Stimulated activated naive CD4-positive, alpha-beta T cell (primary cell): ENCODE results near the gene IFRD2.

ENCODE experiments used
- DNase-seq, 6 experiments: peaks; one replicate each; lab custom pipeline; 2025; lab: John Stamatoyannopoulos, UW

IFRD2 gene

DNA sequence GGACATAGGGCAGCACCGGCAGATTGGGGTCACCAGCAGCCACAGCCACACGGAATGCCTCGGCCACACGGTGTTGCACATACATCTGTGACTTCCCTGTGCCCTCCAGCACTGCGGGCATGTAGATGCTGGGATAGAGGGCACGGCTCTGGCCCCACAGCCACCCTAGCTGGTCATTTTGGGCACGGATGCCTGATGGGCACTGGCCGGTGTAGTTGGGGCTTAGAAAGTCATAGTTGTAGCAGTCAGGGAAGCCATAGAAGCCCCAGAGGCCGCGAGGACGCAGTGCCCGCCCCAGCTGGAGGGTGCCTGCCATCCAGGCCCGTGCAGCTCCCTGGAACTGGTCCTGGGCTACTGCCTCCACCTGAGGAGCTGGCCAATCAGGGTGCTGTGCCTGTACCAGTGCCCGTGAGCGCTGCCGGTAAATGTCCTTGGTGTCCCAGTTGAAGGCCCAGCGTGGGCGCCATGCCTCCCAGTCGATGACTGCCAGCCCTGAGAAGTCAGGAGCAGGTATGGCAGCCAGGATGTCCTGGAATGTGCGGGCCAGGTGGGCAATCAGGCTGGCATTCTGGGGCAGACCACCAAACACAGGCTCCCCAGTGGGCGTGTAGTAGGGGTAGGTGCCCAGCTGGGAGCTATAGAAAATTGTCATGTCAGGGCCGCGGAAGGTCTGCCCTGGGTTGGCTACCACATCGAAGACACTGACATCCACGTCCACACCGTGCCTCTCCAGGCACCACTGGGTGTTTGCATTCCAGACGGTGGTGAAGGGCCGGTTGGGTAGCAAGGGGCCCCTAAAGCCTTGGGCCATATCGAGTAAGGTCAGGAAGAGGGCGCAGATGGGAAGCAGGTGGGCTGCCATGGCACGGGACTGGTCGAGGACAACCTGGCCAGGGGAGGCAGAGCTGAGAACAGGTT, 10.1 kb upstream of the IFRD2 start:
- no peak for DNase-seq

DNA sequence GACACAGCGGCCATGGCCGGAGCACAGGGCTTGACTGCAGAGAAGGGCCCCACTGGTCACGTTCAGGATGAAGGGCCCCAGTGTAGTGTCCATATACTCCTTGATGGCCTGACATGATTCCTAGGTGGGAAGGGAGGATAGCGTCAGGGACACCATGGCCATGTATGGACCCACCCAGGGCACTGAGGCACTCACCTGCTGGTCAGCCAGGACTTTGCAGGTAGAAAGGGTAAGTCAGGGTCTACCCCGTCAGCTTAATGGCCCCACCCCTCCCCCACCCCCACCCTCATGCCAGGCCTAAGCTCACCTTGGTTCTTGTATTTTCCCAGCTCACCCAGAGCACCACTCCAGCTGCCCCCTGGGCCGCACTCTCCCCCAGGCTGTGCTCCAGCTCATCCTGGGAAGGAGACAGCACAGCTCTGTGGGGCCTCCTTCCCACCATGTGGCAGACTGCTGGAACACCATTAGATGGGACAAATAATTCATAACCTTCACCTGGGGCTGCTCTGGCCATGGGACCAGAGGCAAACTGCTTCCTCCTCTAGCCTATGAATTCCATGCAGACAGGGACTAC, 8.5 kb upstream of the IFRD2 start:
- DNase-seq, result no peak

DNA sequence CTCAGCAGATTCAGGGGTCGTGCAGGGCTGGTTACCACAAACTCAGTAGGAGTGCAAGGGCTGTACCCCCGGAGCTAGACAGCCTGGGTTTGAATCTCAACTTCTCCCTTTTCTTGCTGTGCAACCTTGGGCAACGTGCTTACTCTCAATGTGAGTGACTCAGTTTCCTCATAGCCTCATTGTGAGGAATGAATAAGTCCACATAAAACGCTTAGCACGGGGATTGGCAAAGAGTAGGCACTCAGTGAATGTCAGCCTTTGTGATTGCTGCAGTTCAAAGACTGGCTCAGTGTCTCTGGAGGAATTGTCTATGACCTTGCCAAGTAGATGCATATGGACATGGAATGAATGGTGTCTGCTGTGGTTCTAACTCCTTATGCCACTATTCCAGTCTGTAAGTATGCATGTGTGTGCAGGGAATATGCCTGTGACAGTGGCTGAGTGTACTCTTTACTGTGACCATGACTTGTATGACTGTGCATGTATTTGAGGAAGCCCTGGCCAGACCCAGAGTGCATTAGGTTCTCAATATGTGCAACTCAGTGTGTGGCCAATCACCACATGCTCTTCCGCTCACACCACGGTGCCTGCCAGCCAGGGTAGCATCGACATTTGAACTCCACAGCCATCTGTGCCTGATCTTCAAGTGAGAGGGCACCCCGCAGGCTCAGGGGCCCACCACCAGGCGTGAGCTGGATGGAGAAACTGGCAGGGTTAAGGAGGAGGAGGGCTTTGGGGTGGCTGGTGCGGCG, 7.9 kb upstream of the IFRD2 start:
- DNase-seq, result no peak

DNA sequence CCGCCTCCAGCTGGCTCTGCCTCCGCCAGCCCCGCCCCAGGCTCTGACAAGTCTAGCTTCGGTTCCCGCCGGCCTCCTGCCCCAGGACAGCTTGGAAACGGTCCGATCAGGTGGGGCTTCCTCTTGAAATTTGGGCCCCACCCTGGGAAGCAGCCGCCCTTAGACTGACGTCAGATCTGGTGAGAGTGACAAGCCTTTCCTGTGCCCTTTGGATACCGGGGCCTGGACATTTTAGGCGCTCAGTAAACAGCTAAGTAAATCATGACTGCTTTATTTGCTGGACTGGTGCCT, 7.4 kb upstream of the IFRD2 start:
- DNase-seq, result no peak

DNA sequence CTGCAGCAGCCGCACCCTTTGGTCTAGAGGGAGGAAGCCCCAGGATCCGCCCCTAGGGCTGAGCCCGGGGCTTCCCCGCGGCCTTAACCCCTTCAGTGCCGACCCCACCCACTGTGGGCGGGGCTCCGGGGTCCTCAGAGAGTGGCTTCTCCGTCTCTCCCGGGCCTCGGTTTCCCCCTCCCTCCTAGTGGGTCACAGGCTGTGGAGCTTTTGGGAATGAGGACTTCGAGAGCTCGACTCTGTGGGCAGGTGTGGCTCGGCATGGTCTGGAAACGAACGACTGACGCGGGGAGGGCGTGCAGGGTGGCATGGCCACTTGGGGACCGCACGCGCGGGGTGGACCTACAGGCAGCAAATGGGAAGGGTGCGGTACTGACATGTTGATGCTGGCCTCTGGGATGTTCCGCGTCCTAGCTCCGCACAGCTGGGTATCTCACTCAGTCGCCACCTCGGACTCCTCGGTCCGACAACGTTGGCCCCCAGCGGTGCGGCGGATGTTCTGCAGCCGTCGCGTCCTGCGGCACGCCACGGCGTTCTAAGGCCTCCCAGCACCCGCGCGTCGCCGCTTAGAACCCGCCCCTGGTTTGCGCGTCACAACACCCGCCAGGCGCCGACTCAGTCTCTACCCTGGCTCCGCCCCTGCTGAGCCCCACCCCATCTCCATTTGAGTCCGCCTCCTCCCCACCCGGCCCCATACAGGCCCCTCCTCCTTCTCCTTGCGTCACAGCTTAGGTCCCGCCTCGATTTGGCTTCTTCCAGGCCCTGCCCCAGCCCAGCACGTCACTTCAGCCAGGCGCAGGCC, 6.8 kb upstream of the IFRD2 start, which contains the start of the genes HYAL3 and NAA80:
HYAL3 (minus strand) TSS at position 570 of the 802 bp plus-strand sequence. CDS start 3,803 bp downstream, outside the sequence.
NAA80 (minus strand) TSS at position 570 of the 802 bp plus-strand sequence. CDS start 1,942 bp downstream, outside the sequence.
- peak; percentile 96 to 100 (median 99) for DNase-seq

DNA sequence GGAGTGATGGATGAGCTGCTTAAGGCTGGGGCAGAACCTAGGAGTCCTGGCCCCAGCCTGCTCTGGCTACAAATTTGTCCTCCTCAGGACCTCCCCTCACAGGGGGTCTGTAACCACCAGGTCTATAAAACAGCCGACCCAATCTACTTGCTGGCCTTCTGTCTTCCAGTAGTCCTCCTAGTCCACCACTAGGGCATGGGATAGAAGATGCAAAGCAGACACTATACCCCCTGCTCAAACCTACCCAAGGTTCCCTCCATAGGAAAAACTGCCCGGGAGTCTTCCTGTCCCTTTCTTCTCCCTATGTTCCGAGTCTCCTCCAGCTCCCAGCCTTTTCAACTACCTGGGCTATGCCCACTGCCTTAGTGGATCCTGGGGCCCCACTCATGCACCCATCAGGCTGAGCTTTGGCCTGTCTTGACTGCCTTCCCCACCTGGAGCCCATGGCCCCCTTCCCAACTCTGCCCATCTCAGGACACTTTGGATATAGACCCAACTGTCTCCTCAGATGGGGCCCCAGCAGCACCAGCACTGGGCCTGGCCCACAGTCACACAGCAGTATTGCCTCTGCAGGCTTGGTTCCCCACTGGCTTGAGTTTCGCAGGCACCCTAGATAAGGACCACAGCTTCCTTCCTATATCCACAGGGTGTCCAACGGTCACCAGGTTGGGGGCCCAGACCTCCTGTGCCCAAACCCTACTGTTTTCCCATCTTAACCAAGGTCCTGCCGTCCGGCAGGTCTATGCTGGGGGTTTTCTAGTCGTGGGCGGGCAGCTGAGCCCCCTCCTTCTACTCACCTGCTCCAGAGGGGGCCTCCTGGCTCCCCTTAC, 5.9 kb upstream of the IFRD2 start:
- peak in 1 of 6 experiments; percentile 31 for DNase-seq

DNA sequence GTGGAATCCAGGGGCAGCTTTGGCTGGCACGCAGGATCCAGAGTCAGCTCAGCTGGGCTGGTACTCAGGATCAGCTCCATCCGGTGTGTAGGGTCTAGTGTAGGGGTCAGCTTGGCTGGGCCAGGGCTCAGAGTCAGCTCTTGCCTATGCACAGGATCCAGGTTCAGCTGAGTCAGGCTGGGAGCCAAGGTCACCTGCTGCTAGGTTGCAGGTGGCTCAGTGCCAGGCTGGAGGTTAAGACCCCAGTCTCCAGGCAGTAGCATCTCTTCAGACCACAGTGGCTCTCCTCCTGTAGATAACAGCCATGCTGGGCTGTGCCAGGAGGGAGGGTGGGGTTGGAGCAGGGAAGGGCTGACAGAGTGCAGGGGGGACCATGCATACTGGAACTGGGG, 5.2 kb upstream of the IFRD2 start:
- no peak for DNase-seq

DNA sequence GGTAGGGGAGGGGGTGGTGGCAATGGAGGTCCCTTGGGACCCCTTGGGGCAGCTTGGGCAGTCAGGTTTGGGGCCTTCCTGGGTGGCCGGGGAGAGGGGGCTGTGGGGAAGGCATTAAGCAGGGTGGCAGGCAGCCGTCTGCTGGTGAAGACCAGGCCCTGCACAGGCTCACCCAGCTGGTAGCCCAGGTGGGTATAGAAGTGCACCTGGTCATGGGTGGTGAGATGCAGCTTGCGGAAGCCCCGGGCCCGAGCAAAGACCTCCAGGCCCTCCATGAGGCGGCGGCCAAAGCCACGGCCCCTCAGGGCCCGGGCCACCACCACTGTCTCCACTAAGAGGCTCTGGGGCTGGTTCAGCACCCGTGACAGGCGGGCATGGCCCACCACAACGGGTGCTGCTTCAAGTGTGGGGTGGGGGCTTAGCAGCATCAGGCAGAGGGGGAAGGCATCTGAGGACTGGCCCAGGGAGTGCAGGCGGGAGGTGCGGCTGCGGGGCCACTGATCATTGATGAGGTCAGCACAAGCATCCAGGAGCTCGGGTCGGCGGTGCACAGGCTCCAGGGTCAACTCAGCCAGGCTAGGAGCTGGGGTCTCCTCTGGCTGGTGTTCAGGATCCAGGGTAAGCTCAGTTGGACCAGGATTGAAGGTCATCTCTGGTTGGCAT, 4.6 kb upstream of the IFRD2 start:
- DNase-seq, result no peak

DNA sequence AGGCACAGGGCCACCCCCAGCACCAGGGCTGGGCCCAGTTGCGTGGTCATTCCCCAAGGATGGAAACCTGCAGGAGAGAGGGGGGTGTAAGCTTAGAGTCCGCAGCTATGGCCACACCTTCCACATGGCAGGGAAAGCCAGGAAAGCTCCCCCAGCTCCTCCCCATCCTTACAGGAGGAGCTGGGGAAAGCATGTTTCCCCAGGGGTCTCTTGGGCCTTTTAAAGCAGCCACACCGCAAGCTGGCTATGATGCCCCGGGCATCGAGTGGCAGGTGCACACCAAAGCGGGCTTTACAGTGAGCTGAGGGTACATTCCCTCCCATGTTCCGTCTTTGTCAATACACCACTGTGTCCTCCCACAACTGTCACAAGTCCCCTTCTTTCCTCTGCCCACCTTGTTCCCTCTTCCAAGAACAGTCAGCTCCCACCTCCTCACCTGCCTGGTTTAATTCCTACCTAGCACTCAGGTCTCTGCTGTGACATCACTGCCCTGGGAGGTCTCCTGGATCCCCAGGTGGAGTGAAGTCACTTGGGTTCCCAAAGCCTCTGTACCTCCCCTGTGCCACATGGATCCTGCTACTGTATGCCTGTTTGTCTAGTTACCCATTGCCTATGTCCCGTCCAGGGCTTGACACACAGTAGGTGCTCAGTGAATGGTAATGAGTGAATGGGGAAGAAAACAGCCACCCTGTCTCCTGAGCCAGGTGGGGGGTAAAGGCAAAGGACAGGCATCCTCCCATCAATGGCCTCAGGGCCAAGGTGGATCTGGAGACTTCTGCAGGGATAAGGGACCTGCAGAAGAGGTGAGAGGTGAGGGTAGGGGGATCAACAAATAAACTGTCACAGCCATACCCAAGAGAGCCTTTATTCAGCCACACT, 3.6 kb upstream of the IFRD2 start:
- DNase-seq, result no peak

DNA sequence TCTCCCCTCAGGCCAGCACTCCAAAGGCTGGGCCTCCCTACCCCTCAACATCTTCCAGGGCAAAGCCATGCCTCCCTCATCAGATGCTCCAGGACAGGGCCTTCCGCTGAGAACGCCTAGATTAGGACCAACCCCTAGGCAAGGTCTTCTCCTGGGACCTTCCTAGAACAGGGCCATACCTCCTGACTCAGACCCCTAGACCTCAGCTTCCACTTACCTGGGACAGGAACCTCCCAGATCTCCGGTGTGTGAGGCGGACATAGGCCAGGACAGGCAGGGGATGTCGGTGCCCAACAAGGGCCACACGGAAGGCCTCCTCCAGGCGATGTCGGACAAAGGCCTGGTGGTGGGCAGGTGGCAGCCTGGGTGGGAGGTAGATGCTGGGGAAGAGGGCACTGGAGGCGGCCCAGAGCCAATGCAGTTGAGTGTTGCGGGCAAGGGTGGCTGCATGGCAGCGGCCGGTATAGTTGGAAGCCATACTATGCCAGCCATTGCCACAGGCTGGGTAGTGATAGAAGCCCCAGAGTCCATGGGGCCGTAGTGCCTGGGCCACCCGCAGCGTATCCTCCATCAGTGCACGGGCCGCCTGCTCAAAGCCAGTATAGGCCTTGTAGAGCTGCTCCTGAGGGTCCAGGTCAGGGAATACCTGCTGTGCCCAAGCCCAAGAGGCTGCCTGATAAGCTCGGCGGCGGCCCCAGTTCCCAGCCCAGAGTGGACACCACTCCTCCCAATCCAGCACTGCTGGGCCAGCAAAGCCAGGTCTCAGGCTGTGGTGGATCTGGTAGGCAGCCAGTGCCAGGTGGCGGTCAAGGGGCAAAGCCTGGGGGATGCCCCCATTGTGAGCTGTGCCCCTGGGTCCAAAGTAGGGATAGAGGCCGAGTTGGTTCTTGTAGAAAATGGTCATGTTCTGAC, 2.5 kb upstream of the IFRD2 start:
- DNase-seq, result no peak

DNA sequence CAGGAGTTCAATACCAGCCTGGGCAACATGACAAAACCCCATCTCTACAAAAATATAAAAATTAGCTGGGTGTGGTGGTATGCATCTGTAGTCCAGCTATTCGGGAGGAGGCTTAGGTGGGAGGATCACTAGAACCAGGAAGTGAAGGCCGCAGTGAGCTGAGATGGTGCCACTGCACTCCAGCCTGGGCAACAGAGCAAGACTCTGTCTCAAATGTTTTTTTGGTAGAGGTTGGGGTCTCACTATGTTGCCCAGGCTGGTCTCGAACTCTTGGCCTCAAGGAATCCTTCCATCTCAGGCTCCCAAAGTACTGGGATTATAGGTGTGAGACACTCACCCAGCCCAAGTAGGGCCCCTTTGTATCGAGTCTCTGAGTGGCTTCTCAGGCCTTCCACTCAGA, 1.9 kb upstream of the IFRD2 start:
- no peak for DNase-seq

DNA sequence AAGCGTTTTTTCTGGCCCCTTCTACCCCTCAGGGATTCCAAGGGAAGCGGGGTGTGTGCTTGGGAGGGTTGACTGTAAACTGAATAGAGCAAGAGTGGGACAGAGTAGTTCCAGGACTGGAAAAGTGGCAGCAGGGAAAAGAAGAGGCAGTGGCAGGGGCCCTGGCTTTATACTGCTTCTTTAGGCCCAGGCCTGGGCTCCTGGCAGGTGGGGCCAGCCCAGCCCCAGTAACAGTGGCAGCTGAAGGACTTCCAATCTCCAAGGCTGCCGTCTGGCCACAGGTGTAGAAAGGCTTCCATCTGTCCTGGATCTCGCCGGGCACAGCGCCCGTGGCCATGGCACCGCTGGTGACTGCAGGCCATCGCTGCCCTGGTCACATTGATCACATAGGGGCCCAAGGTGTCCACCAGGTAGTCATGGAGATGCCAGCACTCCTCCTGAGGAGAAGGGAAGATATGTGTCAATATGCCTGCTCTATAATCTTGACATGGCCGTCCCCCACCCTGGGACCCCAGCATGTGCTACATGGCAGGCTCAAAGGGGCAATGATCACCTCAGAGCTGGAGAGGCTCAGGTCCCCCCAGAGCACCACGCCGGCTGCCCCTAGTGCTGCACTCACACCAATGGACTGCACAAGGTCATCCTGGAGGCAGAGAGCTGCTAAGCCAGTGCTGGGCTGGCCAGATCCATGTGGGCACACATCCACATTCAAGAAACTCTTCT, 1.0 kb upstream of the IFRD2 start:
- no peak for DNase-seq

DNA sequence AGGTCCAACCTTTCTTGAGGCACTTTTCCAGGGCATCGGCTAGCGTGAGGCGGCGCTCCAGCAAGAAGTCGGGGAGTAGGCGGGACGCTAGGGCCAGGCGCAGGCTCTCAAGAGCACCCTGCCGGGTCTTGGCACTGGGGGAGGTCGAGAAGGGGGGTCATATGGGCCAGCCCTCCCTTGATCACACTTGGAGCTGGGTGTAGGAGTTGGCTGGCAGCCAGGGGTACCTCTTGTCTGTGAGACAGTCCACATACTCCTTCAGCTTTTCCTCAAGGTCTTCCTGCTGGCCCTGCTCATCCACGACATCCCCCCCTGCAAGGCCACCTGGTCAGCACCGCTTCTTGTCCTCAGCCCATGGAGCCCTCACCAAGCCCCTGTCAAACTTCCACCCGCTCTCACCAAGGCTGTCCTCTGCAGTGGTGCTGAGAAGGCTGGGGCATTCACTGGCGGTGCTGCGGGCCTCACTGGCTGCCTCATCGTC, 2.0 kb downstream of the IFRD2 start:
- DNase-seq, result no peak

DNA sequence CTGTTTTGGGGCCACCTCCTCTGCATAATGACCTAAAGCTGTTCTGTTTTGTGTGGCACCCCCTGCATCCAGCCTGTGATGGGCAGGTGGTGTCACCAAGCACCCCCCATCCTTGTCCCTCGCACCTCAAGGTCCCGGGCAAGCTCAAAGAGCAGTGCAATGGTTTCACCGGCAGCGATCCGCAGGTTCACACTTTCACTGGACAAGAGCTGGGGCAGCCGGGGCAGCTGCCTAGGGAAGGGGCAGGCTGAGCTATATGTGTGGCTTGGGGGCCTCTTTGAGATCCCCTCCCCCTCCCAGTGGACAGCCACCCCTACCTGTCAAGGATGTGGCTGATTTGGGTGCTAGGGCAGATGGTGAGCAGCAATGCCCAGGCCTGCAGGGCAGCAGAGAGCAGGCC, 3.1 kb downstream of the IFRD2 start:
- DNase-seq, result no peak

DNA sequence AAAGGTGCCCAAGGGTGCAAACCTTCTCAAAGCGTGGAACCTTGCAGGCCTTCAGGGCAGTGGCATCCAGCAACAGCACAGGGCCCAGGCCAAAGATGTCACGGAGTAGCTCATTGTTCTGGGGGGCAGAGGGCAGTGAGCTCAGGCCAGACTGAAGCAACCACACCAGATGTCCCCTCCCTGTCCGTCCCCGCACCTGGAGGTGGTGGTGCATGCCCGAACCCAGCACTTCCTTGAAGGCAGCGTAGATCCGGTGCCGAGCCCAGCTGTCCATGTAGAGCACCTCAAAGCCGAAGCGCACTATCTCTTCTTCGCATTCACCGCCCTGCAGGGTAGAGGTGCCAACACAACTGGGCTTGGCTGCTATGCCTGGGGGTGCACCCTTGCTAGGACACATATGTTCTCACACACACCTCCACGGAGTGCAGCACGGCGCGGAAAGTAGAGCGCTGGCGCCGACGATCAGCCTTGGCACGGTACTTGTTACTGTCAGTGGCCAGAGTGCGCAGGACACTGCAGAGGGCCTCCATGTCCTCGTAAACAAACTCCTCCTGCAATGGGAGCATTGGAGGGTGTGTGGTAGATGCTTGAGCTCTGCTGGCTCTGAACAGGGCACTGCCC, 3.7 kb downstream of the IFRD2 start:
- no peak for DNase-seq

DNA sequence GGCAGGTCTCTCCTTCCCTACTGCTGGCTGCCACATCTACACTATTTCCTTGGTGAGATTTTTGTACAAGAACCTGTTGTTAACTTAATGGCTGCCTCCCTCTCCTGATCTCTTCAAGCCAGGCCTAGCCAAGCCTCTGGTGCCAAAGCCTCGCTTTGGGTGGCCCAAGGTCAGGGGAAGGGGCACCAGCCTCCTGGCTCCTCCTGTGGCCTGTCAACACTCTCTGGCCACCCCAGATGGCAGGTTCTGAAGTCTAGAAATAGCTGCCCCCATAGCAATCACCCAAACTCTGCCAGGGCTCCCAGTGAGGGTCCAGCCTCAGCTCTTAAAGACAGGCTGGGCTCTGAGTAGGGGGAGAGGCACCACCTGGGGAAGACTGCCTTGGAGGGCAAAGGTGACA, 5.0 kb downstream of the IFRD2 start:
- DNase-seq, result no peak
